A549 (cell line): Measurements from ENCODE around the gene GTF2IRD1. TPM values are rescaled to one million over a fixed set of nuclear protein-coding genes. Genes with fewer than 3 reads are reported as not detected.

Experiments used
- ATAC-seq, 2 experiments: fragments of 200-7000 bp in 1 of 2; fragments of >200 bp in 1 of 2; cut with Nextera tagmentation in 1 of 2; cut with Tn5 transposase in 1 of 2; 3 replicates each; pipeline versions ENCODE4 v1.8.0 to v1.9.1; 2018 to 2020; ENCODE audit warnings: mild to moderate bottlenecking in 1 of 2, moderate library complexity in 1 of 2
- CTCF ChIA-PET: fragments of 300-600 bp; sonication (Branson Sonifier 250); formaldehyde crosslinking; extraction: SDS; loops from one replicate; lab custom pipeline; 2021; ENCODE audit warnings: antibody characterized with exemption, inconsistent platforms; lab: Yijun Ruan, JAX
- POLR2A ChIA-PET: fragments of 350-600 bp; formaldehyde crosslinking; extraction: SDS; loops from one replicate; lab custom pipeline; 2021; ENCODE audit warnings: antibody characterized with exemption, inconsistent platforms; lab: Yijun Ruan, JAX
- DNase-seq, 2 experiments: peaks; one replicate each; pipeline versions ENCODE4 v3.0.0 to v3.0.0-alpha.2; 2011 to 2016; ENCODE audit warnings: low read depth in 1 of 2, low spot score in 1 of 2
- FAIRE-seq: peaks from 2 replicates; lab custom pipeline; 2011; peaks lifted over from hg19 to GRCh38; lab: Jason Lieb, UNC
- H3K27ac ChIP-seq, 2 experiments: fragments of >200 bp; sonication (Bioruptor Twin); formaldehyde crosslinking; 3 replicates each; pipeline ENCODE4 v1.5.1; 2016 to 2017
- H3K4me1 ChIP-seq: fragments of >200 bp; sonication (Bioruptor Twin); formaldehyde crosslinking; 3 replicates; pipeline ENCODE4 v1.6.1; 2016
- H3K4me2 ChIP-seq: fragments of >200 bp; sonication (Bioruptor Twin); formaldehyde crosslinking; 3 replicates; pipeline ENCODE4 v1.6.1; 2016
- H3K4me3 ChIP-seq: fragments of >200 bp; sonication (Bioruptor Twin); formaldehyde crosslinking; 3 replicates; pipeline ENCODE4 v1.5.1; 2016
- H3K9me3 ChIP-seq: fragments of >200 bp; sonication (Bioruptor Twin); formaldehyde crosslinking; 3 replicates; pipeline ENCODE4 v1.6.1; 2016
- BHLHE40 ChIP-seq: IDR thresholded peaks from 2 replicates; pipeline ENCODE4 v1.6.1; 2012; ENCODE audit warnings: low read depth, low read length, inconsistent platforms
- CBX2 ChIP-seq: fragments of 200-600 bp; sonication (generic); IDR thresholded peaks from 2 replicates; pipeline ENCODE4 v1.6.1; 2016; ENCODE audit warnings: low read depth, mild to moderate bottlenecking, borderline replicate concordance
- CHD2 ChIP-seq: fragments of 150-350 bp; IDR thresholded peaks from 2 replicates; pipeline ENCODE4 v1.6.1; 2014; ENCODE audit warnings: low read length; ENCODE audit not compliant: partially characterized antibody
- EHF ChIP-seq: fragments of 250-450 bp; sonication (Bioruptor Pico); IDR thresholded peaks from 2 replicates; pipeline ENCODE4 v1.5.0; 2020; ENCODE audit warnings: mild to moderate bottlenecking
- FOSL2 ChIP-seq, 2 experiments: fragments of 450-650 bp in 1 of 2; fragments of >200 bp in 1 of 2; sonication (Bioruptor Twin) in 1 of 2; formaldehyde crosslinking; IDR thresholded peaks; 2 replicates each; pipeline versions ENCODE4 v1.5.0 to v1.6.1; 2016 to 2020; ENCODE audit warnings: mild to moderate bottlenecking in 1 of 2, moderate library complexity in 1 of 2
- FOXS1 ChIP-seq: fragments of 250-450 bp; sonication (Bioruptor Pico); IDR thresholded peaks from 2 replicates; pipeline ENCODE4 v1.5.0; 2020; ENCODE audit warnings: mild to moderate bottlenecking, moderate library complexity
- GATA3 ChIP-seq: IDR thresholded peaks from 2 replicates; pipeline ENCODE4 v1.6.1; 2012; ENCODE audit warnings: borderline replicate concordance
- HDAC2 ChIP-seq: fragments of 200-600 bp; sonication (generic); IDR thresholded peaks from 2 replicates; pipeline ENCODE4 v1.6.1; 2016
- JUNB ChIP-seq: fragments of >200 bp; sonication (Bioruptor Twin); formaldehyde crosslinking; IDR thresholded peaks from 2 replicates; pipeline ENCODE4 v1.6.1; 2016
- KDM5A ChIP-seq: fragments of 200-600 bp; sonication (generic); IDR thresholded peaks from 2 replicates; pipeline ENCODE4 v1.6.1; 2016; ENCODE audit warnings: antibody characterized with exemption, mild to moderate bottlenecking
- MAFK ChIP-seq: fragments of 450-650 bp; IDR thresholded peaks from 2 replicates; pipeline ENCODE4 v1.6.1; 2014; ENCODE audit not compliant: partially characterized antibody
- MYC ChIP-seq: IDR thresholded peaks from 2 replicates; pipeline ENCODE4 v1.6.1; 2012; ENCODE audit warnings: mild to moderate bottlenecking, inconsistent platforms, low read length, improper control_type of control experiment, borderline replicate concordance
- NFE2L2 ChIP-seq: fragments of 150-350 bp; conservative IDR thresholded peaks from 2 replicates; pipeline ENCODE4 v1.6.1; 2014; ENCODE audit warnings: low read length
- NR3C1 ChIP-seq: fragments of >200 bp; sonication (Bioruptor Twin); formaldehyde crosslinking; IDR thresholded peaks from 3 replicates; pipeline ENCODE4 v1.6.1; 2017
- POLR2AphosphoS2 ChIP-seq: conservative IDR thresholded peaks from 2 replicates; pipeline ENCODE4 v1.6.1; 2012; ENCODE audit warnings: low read length, improper control_type of control experiment, inconsistent platforms
- RAD21 ChIP-seq, 2 experiments: fragments of >200 bp in 1 of 2; sonication (Bioruptor Twin) in 1 of 2; formaldehyde crosslinking in 1 of 2; IDR thresholded peaks in 1 of 2; conservative IDR thresholded peaks in 1 of 2; 2 replicates in 1 of 2; 3 replicates in 1 of 2; pipeline ENCODE4 v1.6.1; 2012 to 2018; ENCODE audit warnings: inconsistent platforms in 1 of 2
- RARB ChIP-seq: fragments of 250-450 bp; sonication (Bioruptor Pico); IDR thresholded peaks from 2 replicates; pipeline ENCODE4 v1.8.0; 2021; ENCODE audit warnings: mild to moderate bottlenecking, moderate library complexity
- SMC3 ChIP-seq: fragments of >200 bp; sonication (Bioruptor Twin); formaldehyde crosslinking; IDR thresholded peaks from 3 replicates; pipeline ENCODE4 v1.6.1; 2018; ENCODE audit warnings: inconsistent platforms
- SREBF2 ChIP-seq: fragments of 450-650 bp; IDR thresholded peaks from 2 replicates; pipeline ENCODE4 v1.6.1; 2014; ENCODE audit warnings: mild to moderate bottlenecking, moderate library complexity
- TP53 ChIP-seq: fragments of 250-450 bp; sonication (Bioruptor Pico); IDR thresholded peaks from 2 replicates; pipeline ENCODE4 v1.5.0; 2021; ENCODE audit warnings: mild to moderate bottlenecking, moderate library complexity
- ZNF302 ChIP-seq: fragments of 250-450 bp; sonication (Bioruptor Pico); IDR thresholded peaks from 2 replicates; pipeline ENCODE4 v1.9.0; 2021; ENCODE audit warnings: inconsistent platforms, mild to moderate bottlenecking, moderate library complexity
- ZSCAN20 ChIP-seq: fragments of 250-450 bp; sonication (Bioruptor Pico); IDR thresholded peaks from 2 replicates; pipeline ENCODE4 v1.8.0; 2022; ENCODE audit warnings: mild to moderate bottlenecking, moderate library complexity
- WGBS: methylation state at CpG from one replicate; pipeline ENCODE4 v1.1.6; 2017; ENCODE audit errors: missing lambda C conversion rate; 5-methylcytosine and 5-hydroxymethylcytosine counted together
- polyA plus RNA-seq, 4 experiments: library from polyadenylated mRNA; depleted of rRNA in 3 of 4; stranded (reverse); fragments of >200 nt; fragmentation: RNase III in 1 of 4; extraction: RNeasy Plus Mini Kit Qiagen cat#74134 plus additional on column Dnase treatment in 1 of 4; gene quantifications; 2 replicates in 3 of 4; 3 replicates in 1 of 4; pipeline ENCODE4 v1.2.3, GENCODE V29; 2011 to 2017
- TF ChIP-seq, protein P1 (sequence below): fragments of >200 bp; sonication (Bioruptor Twin); formaldehyde crosslinking; IDR thresholded peaks from 3 replicates; pipeline ENCODE4 v1.5.1; 2016
- TF ChIP-seq, protein P2 (sequence below): fragments of 450-650 bp; IDR thresholded peaks from 2 replicates; pipeline ENCODE4 v1.6.1; 2014; ENCODE audit warnings: antibody characterized with exemption

The GTF2IRD1 gene
- polyA plus RNA-seq, 2 of the 4 experiments (the other 2 are of a cell fraction) = 19.9 to 20.5 TPM

DNA sequence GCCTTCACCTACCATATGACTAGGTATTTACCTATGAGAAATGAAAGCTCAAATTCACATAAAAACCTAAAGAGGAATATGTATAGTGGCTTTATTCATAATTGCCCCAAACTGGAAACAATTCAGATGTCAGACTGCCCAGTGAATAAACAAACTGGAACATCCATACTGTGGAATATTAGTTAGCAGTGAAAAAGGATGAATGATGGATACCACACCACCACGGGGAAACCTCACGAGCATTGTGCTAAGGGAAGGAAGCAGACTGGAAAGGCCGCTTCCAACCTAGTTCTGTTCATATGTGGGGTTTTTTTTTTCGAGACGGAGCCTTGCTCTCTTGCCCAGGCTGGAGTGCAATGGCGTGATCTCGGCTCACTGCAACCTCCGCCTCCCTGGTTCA lies 16.8 kb downstream of the GTF2IRD1 start:
- no peak for FAIRE-seq
- no peak overlapping the region for H3K4me2 ChIP-seq
- 94% methylated on average over 8 of the region's 8 CpGs for WGBS
- no peak overlapping the region for H3K27ac ChIP-seq
- peaks cover 27% of the 10 kb centered on the region for H3K4me1 ChIP-seq
- ATAC-seq = no peak
- POLR2A ChIA-PET = no interaction called here
- no peaks in the 10 kb centered on the region for H3K9me3 ChIP-seq
- CTCF ChIA-PET = interaction anchor here (1.2 to 1.5 kb wide), 2 partner anchors 13 to 21 kb away, joined by 4 to 6 read pairs; no protein-coding TSS in a partner anchor
- TF ChIP-seq FOSL2 (IDR thresholded peaks at IDR 0.05) (no peak), FOSL2 (CRISPR knock-in tag; IDR thresholded peaks at IDR 0.05) (no peak), POLR2AphosphoS2 (no peak), FOXS1 (no peak), KDM5A (no peak), SREBF2 (no peak), MYC (no peak), EHF (CRISPR knock-in tag) (no peak), NFE2L2 (no peak), ZNF302 (CRISPR knock-in tag) (no peak), RAD21 (conservative IDR thresholded peaks at IDR 0.05 in 1 of 2, IDR thresholded peaks at IDR 0.05 in 1 of 2) (no peak), TP53 (no peak), HDAC2 (no peak), NR3C1 (no peak), RARB (CRISPR knock-in tag) (no peak), CBX2 (no peak), SMC3 (no peak)
- TF ChIP-seq, protein P1, sequence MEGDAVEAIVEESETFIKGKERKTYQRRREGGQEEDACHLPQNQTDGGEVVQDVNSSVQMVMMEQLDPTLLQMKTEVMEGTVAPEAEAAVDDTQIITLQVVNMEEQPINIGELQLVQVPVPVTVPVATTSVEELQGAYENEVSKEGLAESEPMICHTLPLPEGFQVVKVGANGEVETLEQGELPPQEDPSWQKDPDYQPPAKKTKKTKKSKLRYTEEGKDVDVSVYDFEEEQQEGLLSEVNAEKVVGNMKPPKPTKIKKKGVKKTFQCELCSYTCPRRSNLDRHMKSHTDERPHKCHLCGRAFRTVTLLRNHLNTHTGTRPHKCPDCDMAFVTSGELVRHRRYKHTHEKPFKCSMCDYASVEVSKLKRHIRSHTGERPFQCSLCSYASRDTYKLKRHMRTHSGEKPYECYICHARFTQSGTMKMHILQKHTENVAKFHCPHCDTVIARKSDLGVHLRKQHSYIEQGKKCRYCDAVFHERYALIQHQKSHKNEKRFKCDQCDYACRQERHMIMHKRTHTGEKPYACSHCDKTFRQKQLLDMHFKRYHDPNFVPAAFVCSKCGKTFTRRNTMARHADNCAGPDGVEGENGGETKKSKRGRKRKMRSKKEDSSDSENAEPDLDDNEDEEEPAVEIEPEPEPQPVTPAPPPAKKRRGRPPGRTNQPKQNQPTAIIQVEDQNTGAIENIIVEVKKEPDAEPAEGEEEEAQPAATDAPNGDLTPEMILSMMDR = no peak
- TF ChIP-seq, protein P2, sequence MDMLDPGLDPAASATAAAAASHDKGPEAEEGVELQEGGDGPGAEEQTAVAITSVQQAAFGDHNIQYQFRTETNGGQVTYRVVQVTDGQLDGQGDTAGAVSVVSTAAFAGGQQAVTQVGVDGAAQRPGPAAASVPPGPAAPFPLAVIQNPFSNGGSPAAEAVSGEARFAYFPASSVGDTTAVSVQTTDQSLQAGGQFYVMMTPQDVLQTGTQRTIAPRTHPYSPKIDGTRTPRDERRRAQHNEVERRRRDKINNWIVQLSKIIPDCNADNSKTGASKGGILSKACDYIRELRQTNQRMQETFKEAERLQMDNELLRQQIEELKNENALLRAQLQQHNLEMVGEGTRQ = no peak
- H3K4me3 ChIP-seq = no peak overlapping the region
- DNase-seq = no peak

DNA sequence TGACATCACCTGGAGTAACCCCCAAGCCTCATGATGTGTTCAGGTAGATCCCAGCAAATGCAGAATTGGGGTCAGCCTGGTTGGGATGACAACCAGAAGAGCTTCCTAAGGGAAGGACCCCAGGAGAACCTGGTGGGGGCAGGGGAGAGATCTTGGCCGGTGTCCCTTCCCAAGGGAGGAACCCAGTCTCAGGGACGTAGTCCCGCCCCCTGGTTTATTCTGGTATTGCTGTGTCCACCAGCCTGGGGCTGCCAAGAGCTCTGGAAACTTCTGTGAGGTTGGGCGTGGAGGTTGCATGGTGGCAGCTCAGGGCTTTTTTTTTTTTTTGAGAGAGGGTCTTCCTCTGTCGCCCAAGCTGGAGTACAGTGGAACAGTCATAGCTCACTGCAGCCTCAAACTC lies 19.4 kb downstream of the GTF2IRD1 start:
- H3K4me3 ChIP-seq = no peak overlapping the region
- ATAC-seq (peak; percentile 17 to 32; a peak in 1 of 6 replicates), DNase-seq (peak in 1 of 2 experiments; percentile 34), FAIRE-seq (no peak)
- TF ChIP-seq ZSCAN20 (CRISPR knock-in tag) (no peak), BHLHE40 (no peak), HDAC2 (no peak), MAFK (no peak), CHD2 (no peak), ZNF302 (CRISPR knock-in tag) (no peak), JUNB (no peak), FOXS1 (no peak), FOSL2 (IDR thresholded peaks at IDR 0.05) (no peak), FOSL2 (CRISPR knock-in tag; IDR thresholded peaks at IDR 0.05) (no peak), GATA3 (no peak)
- TF ChIP-seq, protein P2 = no peak
- WGBS = 85% methylated on average over 5 of the region's 5 CpGs
- ChIA-PET CTCF (interaction anchor here (0.8 to 2.3 kb wide), 5 partner anchors 10 to 55 kb away, joined by 3 to 11 read pairs (median 3); no protein-coding TSS in a partner anchor), POLR2A (no interaction called here)
- peaks cover 51% of the 10 kb centered on the region for H3K4me1 ChIP-seq
- H3K4me2 ChIP-seq = no peak overlapping the region
- peak overlapping the region; percentile 44 to 93; a peak in 4 of 6 replicates for H3K27ac ChIP-seq
- H3K9me3 ChIP-seq = no peaks in the 10 kb centered on the region
